H1 (cell line): ENCODE results near the gene GAN. TPM values are rescaled to one million over a fixed set of nuclear protein-coding genes. Genes with fewer than 3 reads are reported as not detected.

Source experiments
- E2F6 ChIP-seq: IDR thresholded peaks from 2 replicates; pipeline ENCODE4 v1.6.1; 2012; ENCODE audit warnings: inconsistent platforms
- EZH2 ChIP-seq: fragments of 200-600 bp; sonication (generic); IDR thresholded peaks from 2 replicates; pipeline ENCODE4 v1.7.1; 2012; ENCODE audit warnings: low read depth, mild to moderate bottlenecking, moderate library complexity, low read length, inconsistent platforms; ENCODE audit not compliant: severe bottlenecking
- GTF2F1 ChIP-seq: IDR thresholded peaks from 2 replicates; pipeline ENCODE4 v1.6.1; 2012; ENCODE audit warnings: low read depth, low read length, improper control_type of control experiment, borderline replicate concordance
- JUN ChIP-seq: IDR thresholded peaks from 2 replicates; pipeline ENCODE4 v1.6.1; 2011; ENCODE audit warnings: low read depth, mild to moderate bottlenecking, improper control_type of control experiment, low read length
- SP1 ChIP-seq: IDR thresholded peaks from 2 replicates; pipeline ENCODE4 v1.6.1; 2011; ENCODE audit warnings: low read depth, low read length
- SRF ChIP-seq: IDR thresholded peaks from 2 replicates; pipeline ENCODE4 v1.6.1; 2011; ENCODE audit warnings: mild to moderate bottlenecking, low read depth, low read length, moderate library complexity
- polyA plus RNA-seq, 7 experiments: library from polyadenylated mRNA; depleted of rRNA in 3 of 7; stranded (reverse) in 5 of 7; unstranded in 2 of 7; fragments of >200 nt in 5 of 7; fragments of 200-250 nt in 2 of 7; gene quantifications; 1 replicate in 5 of 7; 2 replicates in 1 of 7; 4 replicates in 1 of 7; pipeline versions ENCODE4 v1.2.1 to v1.2.3, GENCODE V29; 2011 to 2013; ENCODE audit warnings: missing spikeins in 2 of 7, mixed read lengths in 2 of 7
- total RNA-seq: library from RNA; stranded (reverse); fragmentation: NEBNext Ultra II Directional; extraction: Animal tissue kit (Norgen Biotek cat#: 25700); gene quantifications from 2 replicates; pipeline ENCODE4 v1.2.1, GENCODE V29; 2021

The GAN gene
- total and polyA plus RNA-seq, 2 of the 8 experiments (the other 6 are each of a cell fraction or from before 2014, with no cell fraction given) = 4.5 to 23.9 TPM

- TF ChIP-seq EZH2 = no peak
- no peak for TF ChIP-seq SRF
- no peak for TF ChIP-seq JUN
- TF ChIP-seq GTF2F1 = no peak
- no peak for TF ChIP-seq SP1
- TF ChIP-seq E2F6 = no peak
Observed at GRCh38 chr16:81435103-81435502, 120.3 kb downstream of the GAN start (continued).
